Measurements from ENCODE around the gene BTBD9.
A peak's percentile ranks its signal among the peaks of the same experiment; 100 is the strongest.
"Not testable (repeated sequence)": the region's sequence is repeated elsewhere in the genome, so short reads cannot be mapped to it uniquely, and the experiment has no call there.

BTBD9 gene

DNA sequence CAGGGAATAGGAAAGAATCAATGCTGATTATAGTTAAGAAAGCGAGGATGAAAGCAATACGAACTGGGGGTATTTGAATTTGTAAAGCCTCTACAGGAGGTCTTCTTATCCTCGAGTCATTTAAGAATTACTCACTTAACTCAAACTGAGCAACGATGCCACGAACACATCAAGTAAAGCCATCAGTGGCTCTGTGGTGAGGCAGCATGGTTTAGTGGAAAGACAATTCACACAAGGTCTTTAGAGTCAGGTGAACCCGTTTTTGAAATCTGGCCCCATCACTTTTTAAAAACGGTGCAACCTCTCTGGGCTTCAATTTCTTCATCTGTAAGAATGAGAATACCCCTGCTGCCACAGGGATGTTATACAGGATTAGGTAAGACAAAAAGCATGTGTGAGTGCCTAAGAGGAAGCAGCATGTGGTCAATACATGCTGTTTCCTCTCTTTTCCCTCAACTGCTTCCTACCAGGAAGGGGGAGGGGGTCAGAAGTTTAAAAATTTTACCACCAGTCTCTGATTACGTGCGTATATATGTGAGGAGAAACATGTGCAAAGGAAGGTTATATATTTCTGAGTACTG, 162.0 kb downstream of the BTBD9 start:
- no peak for DNase-seq

GRCh38 chr6:38476888-38477287, 162.8 kb downstream of the BTBD9 start:
- no peak for DNase-seq

- no peak for DNase-seq
These were observed 163.6 kb downstream of the BTBD9 start for GRCh38 chr6:38476141-38476540.

DNA sequence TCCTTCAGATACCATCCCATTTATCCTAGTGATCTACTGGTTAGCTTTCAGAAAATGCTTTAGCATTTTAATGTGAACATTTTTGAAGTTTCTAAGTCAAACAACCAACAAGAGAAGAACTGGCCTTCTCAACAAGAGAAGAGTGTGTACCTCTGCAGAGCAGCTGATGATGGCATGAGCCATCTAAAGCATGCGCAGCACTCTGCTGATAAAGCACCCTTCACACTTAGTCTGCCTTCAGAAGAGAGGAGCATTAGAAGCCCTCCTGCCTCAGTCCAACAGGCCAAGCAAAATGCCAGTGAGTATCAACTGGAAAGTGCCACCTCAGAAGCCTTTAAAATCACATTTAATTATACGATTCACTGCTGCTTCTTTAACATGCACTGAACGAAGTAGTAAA, 169.2 kb downstream of the BTBD9 start:
- DNase-seq = no peak

- DNase-seq = no peak
These were observed 172.2 kb downstream of the BTBD9 start for GRCh38 chr6:38467566-38467965.

DNA sequence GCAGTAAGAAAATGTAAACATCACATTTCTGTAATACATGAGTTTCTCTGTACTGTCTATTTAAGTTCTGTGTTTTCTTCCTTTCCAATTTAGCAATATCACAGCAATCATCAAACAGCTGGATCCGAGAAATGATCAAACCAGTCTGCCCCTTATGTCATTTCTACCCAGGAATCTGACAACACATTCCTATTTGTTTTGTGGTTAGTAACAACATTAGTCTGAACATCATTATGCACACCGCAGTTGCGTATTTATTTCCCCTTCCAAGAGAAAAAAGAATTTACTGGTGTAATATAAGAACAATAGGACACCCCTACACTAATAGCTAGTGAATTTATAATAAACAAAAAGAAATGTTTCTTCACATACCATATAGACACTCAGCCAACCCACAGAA, 179.5 kb downstream of the BTBD9 start:
- no peak for DNase-seq

DNA sequence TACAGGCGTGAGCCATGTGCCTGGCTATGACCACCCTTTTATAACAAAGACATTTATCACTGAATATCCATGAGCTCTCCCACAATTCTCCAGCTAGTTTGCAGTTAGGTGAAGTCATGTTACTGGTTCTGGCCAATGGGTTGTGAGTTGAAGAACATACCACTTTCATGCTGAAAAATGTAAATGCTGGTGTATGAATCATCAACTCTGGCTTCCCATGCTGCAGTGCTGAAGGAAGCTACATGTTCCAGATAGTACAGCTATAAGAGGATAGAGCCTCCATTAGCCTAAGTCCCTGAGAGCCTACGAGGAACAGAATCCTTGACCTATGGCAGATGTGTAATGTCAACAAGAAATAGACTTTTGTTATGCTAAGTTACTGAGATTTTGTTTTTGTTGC, 180.4 kb downstream of the BTBD9 start:
- DNase-seq = no peak

- DNase-seq = no peak
These were observed 185.9 kb downstream of the BTBD9 start for GRCh38 chr6:38453861-38454260.

GRCh38 chr6:38452816-38453660, 186.7 kb downstream of the BTBD9 start:
- DNase-seq = no peak

DNA sequence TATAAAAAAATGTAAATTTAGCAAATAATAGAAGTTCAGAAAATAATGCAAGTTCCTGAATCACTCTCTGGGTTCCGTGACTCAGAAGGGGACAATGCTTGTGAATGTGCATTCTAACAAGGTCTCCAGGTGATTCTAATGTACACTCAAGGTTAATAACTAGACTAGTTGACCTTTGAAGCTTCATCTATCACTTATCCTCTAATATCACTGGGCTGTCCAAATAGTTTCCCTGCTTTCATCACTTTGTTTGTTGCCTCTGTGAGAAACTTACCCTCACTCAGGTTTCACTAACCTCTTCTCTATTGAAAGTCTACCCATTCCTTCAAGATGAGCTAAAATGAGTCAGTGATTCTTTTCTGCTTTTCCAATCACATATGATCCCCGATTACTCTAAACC, 189.0 kb downstream of the BTBD9 start:
- no peak for DNase-seq

DNA sequence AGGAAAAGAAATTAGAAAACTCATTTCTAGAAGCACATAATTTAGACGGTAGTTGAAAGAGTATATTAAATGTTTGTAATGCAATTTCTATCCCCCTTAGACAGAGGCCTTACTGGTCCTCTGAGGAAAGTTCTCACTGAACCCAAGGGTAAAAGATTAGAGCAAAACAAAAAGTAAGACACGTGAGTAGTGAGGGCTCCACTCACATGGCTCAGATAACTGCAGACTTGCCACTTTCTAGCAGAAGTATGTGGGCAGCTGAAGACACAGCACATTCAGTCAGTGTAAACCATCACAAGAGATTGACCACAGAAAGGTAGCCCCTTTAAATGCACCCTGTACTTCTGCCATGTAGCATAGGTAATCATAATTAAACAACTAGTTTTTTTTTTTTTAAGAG, 193.8 kb downstream of the BTBD9 start:
- no peak for DNase-seq

- DNase-seq = no peak
These were observed 194.4 kb downstream of the BTBD9 start for GRCh38 chr6:38445336-38445735.

- DNase-seq = peak; percentile 77
These were observed 196.2 kb downstream of the BTBD9 start for GRCh38 chr6:38443352-38444144.

DNA sequence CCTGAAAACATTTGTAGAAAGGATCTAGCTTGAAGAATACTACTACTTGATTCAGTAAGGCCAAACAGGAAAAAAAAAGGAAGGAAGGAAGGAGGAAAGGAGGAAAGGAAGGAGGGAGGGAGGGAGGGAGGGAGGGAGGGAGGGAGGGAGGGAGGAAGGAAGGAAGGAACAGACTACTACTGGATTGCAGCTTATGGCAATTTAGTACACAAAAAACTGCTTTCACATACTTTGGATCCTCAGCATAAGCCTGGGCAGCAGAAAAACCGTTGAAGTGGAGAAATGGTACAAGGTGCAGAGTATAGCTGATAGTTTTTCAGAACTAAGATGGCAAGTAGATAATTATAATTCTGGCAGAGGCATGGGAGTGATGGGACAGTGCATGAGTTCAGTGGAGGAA, 201.6 kb downstream of the BTBD9 start:
- DNase-seq = no peak

- no peak for DNase-seq
These were observed 202.8 kb downstream of the BTBD9 start for GRCh38 chr6:38436726-38437465.

- no peak for DNase-seq
These were observed 204.4 kb downstream of the BTBD9 start for GRCh38 chr6:38435330-38435729.

DNA sequence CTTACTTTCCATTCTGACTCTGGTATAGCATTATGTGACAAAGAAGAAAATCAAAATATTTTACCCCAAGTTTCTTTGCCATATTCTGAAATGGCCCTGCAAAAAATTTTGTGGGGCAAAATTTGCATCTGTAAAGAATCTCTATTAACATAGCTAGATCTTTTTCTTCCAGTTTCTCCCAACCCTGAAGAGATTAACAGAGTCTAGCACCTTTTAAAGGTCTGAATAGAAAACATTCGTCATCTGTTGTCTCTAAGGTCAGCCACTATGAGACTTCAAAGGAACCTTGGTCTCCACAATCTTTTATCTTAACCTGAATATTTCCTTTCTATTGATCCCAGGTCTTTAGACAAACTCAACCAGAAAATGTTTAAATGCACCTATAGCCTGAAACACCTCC, 205.7 kb downstream of the BTBD9 start:
- no peak for DNase-seq

GRCh38 chr6:38432479-38432878, 207.2 kb downstream of the BTBD9 start:
- DNase-seq = no peak

GRCh38 chr6:38432079-38432478, 207.7 kb downstream of the BTBD9 start:
- DNase-seq = no peak

DNA sequence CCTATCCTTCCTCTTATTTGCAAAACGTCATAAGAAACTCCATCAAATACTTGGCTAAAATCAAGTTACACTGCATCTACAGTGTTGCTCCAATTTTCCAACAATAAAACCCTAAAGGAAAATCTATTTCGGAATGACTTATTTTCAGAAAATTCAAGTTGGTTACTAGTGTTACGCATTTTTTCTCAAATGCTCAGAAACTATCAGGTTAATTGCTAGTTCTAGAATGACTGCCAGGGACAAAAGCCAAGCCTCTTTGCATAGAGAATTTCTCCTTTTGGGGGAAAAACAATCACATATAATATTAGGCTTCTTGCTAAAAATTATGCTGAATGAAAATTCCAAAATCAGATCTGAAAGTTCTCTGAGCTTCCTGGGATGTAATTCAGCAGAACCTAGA, 210.2 kb downstream of the BTBD9 start:
- no peak for DNase-seq

DNA sequence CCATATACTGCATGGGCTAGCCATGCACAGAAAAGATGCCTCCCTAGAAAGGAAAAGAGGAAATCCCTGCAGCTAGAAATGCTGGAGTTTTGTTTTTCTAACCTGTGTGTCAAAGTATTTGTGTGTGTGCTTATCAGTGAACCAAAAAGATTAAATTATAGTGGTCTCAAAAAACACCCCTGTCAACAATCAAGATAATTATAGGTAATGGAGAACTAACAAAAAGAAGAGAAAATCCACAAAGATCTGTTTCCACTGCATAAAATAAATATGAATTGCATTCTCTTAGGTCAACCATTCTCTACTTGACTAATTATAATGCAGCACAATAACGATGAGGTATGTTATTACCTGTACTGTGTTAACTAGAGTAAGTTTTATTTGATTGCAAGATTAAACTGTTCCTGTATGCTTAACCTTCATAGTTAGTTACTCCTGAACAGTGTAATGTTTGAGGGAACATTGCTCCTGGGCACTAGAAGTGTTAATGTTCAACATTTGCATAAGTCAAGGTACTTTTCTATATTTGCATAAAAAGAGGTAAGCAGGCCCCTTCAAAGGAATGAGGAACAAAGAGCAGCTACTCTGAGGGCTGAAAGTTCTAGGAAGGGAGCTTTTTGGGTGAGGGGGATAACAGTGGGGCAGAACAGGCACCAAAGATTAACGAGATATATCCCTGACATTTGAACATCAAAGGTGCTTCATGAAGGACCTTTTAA, 212.1 kb downstream of the BTBD9 start:
- no peak for DNase-seq

- DNase-seq = not testable (repeated sequence)
These were observed 213.8 kb downstream of the BTBD9 start for GRCh38 chr6:38425788-38426488.

All from hematopoietic multipotent progenitor cell treated with erythropoietin and hydrocortisone succinate and interleukin-3 and kit ligand, for 6 days (in vitro differentiated cells).